H1 (cell line): ENCODE measurements around the gene RUNX1. TPM values are rescaled to one million over a fixed set of nuclear protein-coding genes. Genes with fewer than 3 reads are reported as not detected.

Experiments used
- CTCF ChIA-PET: fragments of 300-600 bp; sonication (Branson Sonifier 250); formaldehyde crosslinking; loops from one replicate; lab custom pipeline; 2021; ENCODE audit not compliant: partially characterized antibody; lab: Charles Lee
- POLR2A ChIA-PET: fragments of 300-600 bp; sonication (Branson Sonifier 250); formaldehyde crosslinking; loops from one replicate; lab custom pipeline; 2021; ENCODE audit warnings: inconsistent platforms; ENCODE audit not compliant: partially characterized antibody; lab: Charles Lee
- DNase-seq, 2 experiments: peaks; one replicate each; pipeline versions ENCODE4 v3.0.0 to v3.0.0-alpha.2; 2010 to 2022; ENCODE audit warnings: low spot score in 2 of 2, low read depth in 1 of 2, mixed read lengths in 1 of 2
- FAIRE-seq: peaks from 2 replicates; lab custom pipeline; 2011; peaks lifted over from hg19 to GRCh38; lab: Jason Lieb, UNC
- H2AFZ ChIP-seq: 2 replicates; pipeline ENCODE4 v1.8.1; 2012; ENCODE audit warnings: low read length, inconsistent platforms
- H2AK5ac ChIP-seq: 2 replicates; pipeline ENCODE4 v1.6.1; 2013; ENCODE audit warnings: low read depth, low read length
- H2BK120ac ChIP-seq: replicated peaks from 2 replicates; pipeline ENCODE3; 2013; ENCODE audit warnings: low read depth, low read length, inconsistent platforms
- H2BK12ac ChIP-seq: 2 replicates; pipeline ENCODE4 v1.6.1; 2013; ENCODE audit warnings: low read depth, low read length
- H2BK15ac ChIP-seq: 2 replicates; pipeline ENCODE4 v1.6.1; 2013; ENCODE audit warnings: low read length
- H2BK20ac ChIP-seq: 2 replicates; pipeline ENCODE4 v1.6.1; 2013; ENCODE audit warnings: low read length
- H2BK5ac ChIP-seq: 2 replicates; pipeline ENCODE4 v1.6.1; 2013; ENCODE audit warnings: low read depth, low read length
- H3K14ac ChIP-seq: 2 replicates; pipeline ENCODE4 v1.6.1; 2013; ENCODE audit warnings: inconsistent platforms; ENCODE audit not compliant: insufficient read length
- H3K18ac ChIP-seq: 2 replicates; pipeline ENCODE4 v1.6.1; 2013; ENCODE audit warnings: low read length; ENCODE audit errors: extremely low read depth
- H3K23ac ChIP-seq: 2 replicates; pipeline ENCODE4 v1.6.1; 2013; ENCODE audit warnings: inconsistent platforms; ENCODE audit not compliant: insufficient read length
- H3K23me2 ChIP-seq: 2 replicates; pipeline ENCODE4 v1.6.1; 2013; ENCODE audit warnings: low read depth, low read length
- H3K27ac ChIP-seq: 2 replicates; pipeline ENCODE4 v1.6.1; 2011; ENCODE audit warnings: low read depth, low read length, inconsistent platforms
- H3K27me3 ChIP-seq, 4 experiments: replicated peaks in 1 of 4; 1 replicate in 1 of 4; 2 replicates in 3 of 4; pipeline versions ENCODE4 v1.6.1 to v1.8.1; 2011 to 2013; ENCODE audit warnings: low read length in 3 of 4, mild to moderate bottlenecking in 3 of 4, inconsistent platforms in 2 of 4, mixed read lengths in 2 of 4, moderate library complexity in 1 of 4; ENCODE audit not compliant: control insufficient read depth in 3 of 4, insufficient read depth in 3 of 4; ENCODE audit errors: extremely low read depth in 1 of 4
- H3K36me3 ChIP-seq, 4 experiments: 2 replicates each; pipeline versions ENCODE4 v1.6.1 to v1.8.1; 2011 to 2013; ENCODE audit warnings: mild to moderate bottlenecking in 4 of 4, low read length in 3 of 4, moderate library complexity in 2 of 4, control low read depth in 1 of 4, inconsistent platforms in 1 of 4; ENCODE audit not compliant: insufficient read depth in 4 of 4, control insufficient read depth in 2 of 4
- H3K4ac ChIP-seq: replicated peaks from 2 replicates; pipeline ENCODE3; 2013; ENCODE audit warnings: low read length, low read depth, mixed read lengths, inconsistent platforms; ENCODE audit not compliant: insufficient read length
- H3K4me1 ChIP-seq, 4 experiments: replicated peaks in 1 of 4; 1 replicate in 1 of 4; 2 replicates in 3 of 4; pipeline versions ENCODE4 v1.6.1 to v1.8.1; 2011 to 2013; ENCODE audit warnings: low read length in 3 of 4, inconsistent platforms in 2 of 4, mixed read lengths in 1 of 4; ENCODE audit not compliant: insufficient read depth in 4 of 4, control insufficient read depth in 3 of 4
- H3K4me2 ChIP-seq, 2 experiments: 2 replicates each; pipeline versions ENCODE4 v1.6.1 to v1.8.1; 2011 to 2013; ENCODE audit warnings: low read depth in 2 of 2, low read length in 2 of 2, control low read depth in 1 of 2, inconsistent platforms in 1 of 2, mild to moderate bottlenecking in 1 of 2; ENCODE audit not compliant: insufficient read depth in 1 of 2
- H3K4me3 ChIP-seq, 4 experiments: fragments of 200-600, 300-600 bp in 1 of 4; sonication (generic), shearing (Covaris generic), sonication (Bioruptor Twin) in 1 of 4; 2 replicates each; pipeline versions ENCODE4 v1.5.1 to v1.8.1; 2011 to 2016; ENCODE audit warnings: low read length in 4 of 4, low read depth in 3 of 4, control low read depth in 2 of 4, inconsistent platforms in 2 of 4, mild to moderate bottlenecking in 2 of 4, mixed read lengths in 1 of 4, moderate library complexity in 1 of 4; ENCODE audit not compliant: insufficient read depth in 2 of 4; ENCODE audit errors: extremely low read depth in 1 of 4
- H3K56ac ChIP-seq: replicated peaks from 2 replicates; pipeline ENCODE3; 2013; ENCODE audit warnings: low read depth, mild to moderate bottlenecking, mixed read lengths, low read length, inconsistent platforms; ENCODE audit not compliant: insufficient read length
- H3K79me1 ChIP-seq: 2 replicates; pipeline ENCODE4 v1.6.1; 2013; ENCODE audit warnings: low read depth, low read length, control low read depth
- H3K79me2 ChIP-seq, 2 experiments: 2 replicates each; pipeline versions ENCODE4 v1.6.1 to v1.8.1; 2012 to 2013; ENCODE audit warnings: low read length in 2 of 2, mild to moderate bottlenecking in 2 of 2, inconsistent platforms in 1 of 2; ENCODE audit not compliant: insufficient read depth in 2 of 2, control insufficient read depth in 1 of 2
- H3K9ac ChIP-seq, 4 experiments: replicated peaks in 1 of 4; 1 replicate in 1 of 4; 2 replicates in 3 of 4; pipeline versions ENCODE4 v1.6.1 to v1.8.1; 2011 to 2013; ENCODE audit warnings: low read depth in 3 of 4, low read length in 3 of 4, control low read depth in 2 of 4, mild to moderate bottlenecking in 2 of 4, moderate library complexity in 2 of 4, inconsistent platforms in 1 of 4; ENCODE audit errors: extremely low read depth in 1 of 4
- H3K9me3 ChIP-seq, 2 experiments: 2 replicates each; pipeline versions ENCODE4 v1.6.1 to v1.8.1; 2012 to 2013; ENCODE audit warnings: mild to moderate bottlenecking in 2 of 2, moderate library complexity in 2 of 2, control low read depth in 1 of 2, inconsistent platforms in 1 of 2, low read depth in 1 of 2, low read length in 1 of 2, mixed read lengths in 1 of 2; ENCODE audit not compliant: insufficient read depth in 2 of 2
- H4K20me1 ChIP-seq, 2 experiments: replicated peaks in 1 of 2; 2 replicates each; pipeline versions ENCODE3 to v1.8.1; 2011 to 2013; ENCODE audit warnings: inconsistent platforms in 2 of 2, low read length in 2 of 2, mild to moderate bottlenecking in 1 of 2; ENCODE audit not compliant: insufficient read depth in 2 of 2, control insufficient read depth in 1 of 2
- H4K5ac ChIP-seq: 2 replicates; pipeline ENCODE4 v1.6.1; 2013; ENCODE audit warnings: low read length, low read depth, mixed read lengths, inconsistent platforms; ENCODE audit not compliant: insufficient read length
- H4K8ac ChIP-seq: 2 replicates; pipeline ENCODE4 v1.8.0; 2013; ENCODE audit warnings: mild to moderate bottlenecking, moderate library complexity, low read length, inconsistent platforms; ENCODE audit not compliant: insufficient read depth; ENCODE audit errors: extremely low read depth
- H4K91ac ChIP-seq: replicated peaks from 2 replicates; pipeline ENCODE3; 2013; ENCODE audit warnings: low read length, mixed read lengths, inconsistent platforms; ENCODE audit not compliant: insufficient read length
- POLR2AphosphoS5 ChIP-seq: IDR thresholded peaks from 2 replicates; pipeline ENCODE4 v1.6.1; 2011; ENCODE audit warnings: low read depth, low read length
- SRF ChIP-seq: IDR thresholded peaks from 2 replicates; pipeline ENCODE4 v1.6.1; 2011; ENCODE audit warnings: mild to moderate bottlenecking, low read depth, low read length, moderate library complexity
- SUZ12 ChIP-seq: fragments of 200-600 bp; sonication (generic); IDR thresholded peaks from 2 replicates; pipeline ENCODE4 v1.6.1; 2012; ENCODE audit warnings: mild to moderate bottlenecking, inconsistent platforms, low read length, moderate library complexity, mixed read lengths
- WGBS, 2 experiments: shearing (Covaris generic) in 1 of 2; methylation state at CpG; one replicate each; pipeline versions ENCODE4 v1.1.6 to v1.1.7; 2013 to 2015; ENCODE audit warnings: low lambda C conversion rate in 2 of 2, mixed read lengths in 2 of 2, inconsistent platforms in 1 of 2, low coverage in 1 of 2, missing lambda C conversion rate in 1 of 2; ENCODE audit not compliant: insufficient replicate concordance in 2 of 2, insufficient coverage in 1 of 2, insufficient read length in 1 of 2; ENCODE audit errors: extremely low coverage in 1 of 2, missing lambda C conversion rate in 1 of 2; 5-methylcytosine and 5-hydroxymethylcytosine counted together
- polyA plus RNA-seq, 7 experiments: library from polyadenylated mRNA; depleted of rRNA in 3 of 7; stranded (reverse) in 5 of 7; unstranded in 2 of 7; fragments of >200 nt in 5 of 7; fragments of 200-250 nt in 2 of 7; gene quantifications; 1 replicate in 5 of 7; 2 replicates in 1 of 7; 4 replicates in 1 of 7; pipeline versions ENCODE4 v1.2.1 to v1.2.3, GENCODE V29; 2011 to 2013; ENCODE audit warnings: missing spikeins in 2 of 7, mixed read lengths in 2 of 7
- total RNA-seq: library from RNA; stranded (reverse); fragmentation: NEBNext Ultra II Directional; extraction: Animal tissue kit (Norgen Biotek cat#: 25700); gene quantifications from 2 replicates; pipeline ENCODE4 v1.2.1, GENCODE V29; 2021

The RUNX1 gene
- total and polyA plus RNA-seq, 2 of the 8 experiments (the other 6 are each of a cell fraction or from before 2014, with no cell fraction given): 0.20 to 0.60 TPM

- Histone ChIP-seq H2BK120ac (no peak overlapping the region), H3K4me2 (no peak overlapping the region), H3K4ac (no peak overlapping the region), H3K4me1 (peaks cover 0 to 8% (median 5%) of the 10 kb centered on the region in 4 experiments; a peak in 5 of 7 replicates), H2BK20ac (no peak overlapping the region), H3K79me1 (no peaks in the 10 kb centered on the region), H3K4me3 (no peak overlapping the region), H3K23ac (no peak overlapping the region), H4K91ac (no peak overlapping the region), H4K20me1 (peaks cover 3 to 7% of the 10 kb centered on the region in 2 experiments), H4K5ac (no peak overlapping the region), H3K56ac (no peak overlapping the region), H3K79me2 (no peaks in the 10 kb centered on the region), H3K36me3 (no peaks in the 10 kb centered on the region), H2AK5ac (no peak overlapping the region), H4K8ac (no peak overlapping the region), H2AFZ (no peak overlapping the region), H3K23me2 (no peaks in the 10 kb centered on the region), H3K9ac (no peak overlapping the region), H2BK15ac (no peak overlapping the region), H3K27ac (no peak overlapping the region), H2BK12ac (no peak overlapping the region), H3K18ac (no peak overlapping the region), H3K9me3 (no peaks in the 10 kb centered on the region), H3K14ac (no peak overlapping the region), H3K27me3 (peaks cover 15 to 26% (median 24%) of the 10 kb centered on the region in 4 experiments), H2BK5ac (no peak overlapping the region)
- ChIA-PET CTCF (no interaction called here), POLR2A (no interaction called here)
- no peak for DNase-seq
- 93% methylated on average over 4 of the region's 4 CpGs; no CpG with 5 or more reads in 1 of the 2 experiments for WGBS, 2 experiments
- TF ChIP-seq SRF (no peak), POLR2AphosphoS5 (no peak), SUZ12 (no peak)
- no peak for FAIRE-seq
These were observed 187.8 kb downstream of the RUNX1 start for GRCh38 chr21:34861258-34861657.
